Fibroblast of skin of right biceps (primary cell): ENCODE results near the gene C10orf143.
"Not testable (repeated sequence)": the region's sequence is repeated elsewhere in the genome, so short reads cannot be mapped to it uniquely, and the experiment has no call there.

Experiments
- DNase-seq: peaks from one replicate; pipeline ENCODE4 v3.0.0-alpha.2; 2013

C10orf143 gene

DNA sequence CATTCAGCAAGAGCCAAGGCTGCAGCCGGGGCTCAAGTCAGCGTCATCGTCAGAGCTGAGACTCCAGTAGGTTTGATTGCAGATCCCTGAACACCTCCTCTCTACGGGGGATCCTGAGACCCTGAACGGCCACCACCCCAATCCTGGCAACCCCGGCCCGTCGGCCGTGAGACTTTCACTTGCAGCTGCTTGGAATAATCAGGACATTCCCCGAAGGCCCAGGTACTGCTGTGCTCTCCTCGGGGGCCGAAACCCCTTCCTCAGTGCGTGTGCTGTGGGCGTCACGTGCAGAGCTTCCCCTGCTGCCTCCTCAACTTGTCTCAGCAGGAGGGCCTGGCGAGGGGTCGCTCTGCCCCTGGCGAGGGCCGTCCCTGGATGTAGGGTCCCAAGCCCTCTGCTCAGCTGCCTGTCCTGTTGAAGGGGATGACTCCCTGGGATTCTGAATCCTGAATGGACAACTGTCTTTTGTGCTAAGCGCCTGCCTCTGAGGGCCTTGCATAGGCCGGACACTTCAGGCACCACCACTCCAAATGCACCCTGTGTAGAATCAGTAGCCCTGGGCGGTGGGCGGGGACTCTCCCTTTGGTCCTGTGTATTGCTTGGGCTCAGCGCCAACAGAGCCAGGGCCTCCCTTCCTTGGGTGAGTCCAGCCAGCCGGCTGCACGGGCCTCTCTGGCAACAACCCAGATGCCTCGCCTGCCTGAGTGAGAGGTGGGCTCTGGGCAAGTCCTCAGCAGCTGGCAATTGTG, 82.7 kb downstream of the C10orf143 start:
- DNase-seq = no peak

DNA sequence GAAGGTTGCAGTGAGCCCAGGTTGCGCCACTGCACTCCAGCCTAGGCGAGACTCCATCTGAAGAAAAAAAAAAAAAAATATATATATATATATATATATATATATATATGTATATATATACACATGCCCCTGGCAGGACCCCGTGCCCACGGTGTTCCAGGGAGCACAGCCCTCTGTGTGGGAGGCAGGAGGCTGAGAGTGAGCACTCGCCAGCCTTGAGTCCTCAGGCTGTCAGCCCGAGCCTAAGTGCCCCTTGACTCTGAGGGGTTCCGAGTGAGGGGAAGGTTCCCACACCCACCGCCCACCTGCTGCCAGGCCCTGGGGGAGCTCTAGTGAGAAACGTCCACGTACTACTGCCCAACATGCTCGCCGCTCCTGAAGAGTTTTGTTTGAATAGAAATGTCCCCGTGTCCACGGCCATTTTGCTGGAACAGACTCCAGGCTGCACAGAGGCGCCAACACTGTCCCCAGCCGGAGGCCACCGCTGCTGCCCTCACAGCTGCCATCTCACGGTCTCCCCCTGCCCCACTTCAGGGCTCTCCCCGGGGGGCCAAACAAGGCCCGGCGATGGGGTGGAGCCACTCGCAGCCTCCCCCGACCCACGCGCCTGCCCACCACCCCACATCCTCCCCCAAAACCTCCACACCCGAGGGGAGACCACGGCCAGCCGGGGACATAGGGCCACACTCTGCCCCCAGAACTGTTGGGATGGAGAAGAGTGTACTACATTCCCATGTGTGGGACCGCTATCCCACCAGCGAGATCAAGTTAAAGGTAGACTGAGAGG, 83.8 kb downstream of the C10orf143 start:
- DNase-seq = no peak

DNA sequence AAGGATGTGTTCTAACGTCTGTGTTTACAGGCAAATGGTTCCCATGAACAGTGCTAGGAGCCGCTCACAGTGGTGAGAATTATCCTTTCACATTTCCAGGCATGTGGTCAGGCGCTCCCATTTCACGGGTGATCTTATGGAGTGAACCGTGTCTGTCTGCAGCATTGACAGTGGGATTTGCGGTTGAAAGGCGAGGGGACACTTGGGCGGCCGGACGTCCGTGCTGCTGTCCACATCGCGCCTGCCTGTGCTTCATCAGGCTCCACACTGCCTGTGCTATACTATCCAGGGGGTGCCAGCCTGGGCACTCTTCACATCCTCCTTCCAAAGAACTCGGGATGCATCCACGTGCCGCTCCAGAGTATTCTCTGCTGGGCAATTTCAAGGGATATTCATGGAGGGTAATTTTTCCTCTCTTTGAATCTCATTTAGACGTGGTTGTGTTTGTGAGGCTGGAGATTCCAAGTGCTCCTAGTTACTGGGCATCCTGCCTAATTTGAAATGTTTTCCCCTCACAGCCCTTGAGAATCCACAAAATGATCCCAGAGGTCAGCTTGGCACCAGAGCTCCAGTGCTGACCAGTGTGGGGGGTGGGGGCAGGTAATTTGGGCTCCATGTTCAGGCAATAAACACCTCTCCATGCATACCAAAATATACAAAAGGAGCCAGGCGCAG, 84.7 kb downstream of the C10orf143 start:
- DNase-seq = no peak

DNA sequence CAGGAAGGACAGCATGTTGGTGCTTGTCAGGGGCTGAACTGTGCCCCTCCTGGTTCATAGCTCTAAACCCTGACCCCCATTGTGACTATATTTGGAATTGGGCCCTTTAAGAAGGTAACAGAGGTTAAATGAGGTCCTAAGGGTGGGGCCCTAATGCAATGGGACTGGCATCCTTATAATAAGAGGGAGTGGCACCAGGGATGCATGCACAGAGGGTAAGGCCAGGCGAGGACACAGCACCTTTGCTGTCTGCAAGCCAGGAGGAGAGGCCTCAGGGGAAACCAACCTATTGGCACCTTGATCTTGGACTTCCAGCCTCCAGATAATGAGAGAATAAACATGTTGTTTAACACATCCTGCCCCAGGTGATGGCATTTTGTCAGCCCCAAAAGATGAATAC, 85.3 kb downstream of the C10orf143 start:
- DNase-seq = no peak

DNA sequence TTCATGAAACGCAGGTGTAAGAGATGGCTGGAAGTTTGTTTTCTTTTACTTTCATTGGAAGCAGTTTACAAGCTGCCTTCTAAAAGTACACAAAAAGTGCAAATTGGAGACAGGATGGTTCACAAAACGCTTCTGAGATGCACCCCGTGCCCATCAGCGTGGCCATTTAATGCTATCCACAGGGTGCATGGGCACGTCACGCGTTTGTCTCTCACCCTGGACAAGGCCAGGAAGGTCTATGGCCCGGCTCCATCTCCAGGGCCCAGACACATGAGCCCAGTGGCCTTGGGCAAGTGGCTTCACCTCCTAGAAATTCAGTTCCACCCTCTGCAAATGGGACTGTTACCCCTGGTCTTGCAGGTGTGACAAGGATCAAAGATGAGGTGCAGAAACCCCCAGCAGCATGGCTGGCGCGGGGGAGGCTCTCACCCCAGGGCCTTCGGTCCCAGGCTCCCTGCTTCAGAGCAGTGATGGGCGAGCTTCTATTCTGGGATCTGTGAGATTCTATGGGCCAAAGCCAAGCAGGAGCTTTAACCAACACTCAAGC, 85.8 kb downstream of the C10orf143 start:
- no peak for DNase-seq

DNA sequence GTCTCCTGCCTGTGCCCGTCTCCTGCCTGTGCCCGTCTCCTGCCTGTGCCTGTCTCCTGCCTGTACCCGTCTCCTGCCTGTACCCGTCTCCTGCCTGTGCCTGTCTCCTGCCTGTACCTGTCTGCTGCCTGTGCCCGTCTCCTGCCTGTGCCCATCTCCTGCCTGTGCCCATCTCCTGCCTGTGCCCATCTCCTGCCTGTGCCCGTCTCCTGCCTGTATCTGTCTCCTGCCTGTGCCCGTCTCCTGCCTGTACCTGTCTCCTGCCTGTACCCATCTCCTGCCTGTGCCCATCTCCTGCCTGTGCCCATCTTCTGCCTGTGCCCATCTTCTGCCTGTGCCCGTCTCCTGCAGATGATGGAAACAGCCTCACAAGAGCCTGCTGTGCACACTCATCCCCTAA, 86.3 kb downstream of the C10orf143 start:
- not testable (repeated sequence) for DNase-seq

DNA sequence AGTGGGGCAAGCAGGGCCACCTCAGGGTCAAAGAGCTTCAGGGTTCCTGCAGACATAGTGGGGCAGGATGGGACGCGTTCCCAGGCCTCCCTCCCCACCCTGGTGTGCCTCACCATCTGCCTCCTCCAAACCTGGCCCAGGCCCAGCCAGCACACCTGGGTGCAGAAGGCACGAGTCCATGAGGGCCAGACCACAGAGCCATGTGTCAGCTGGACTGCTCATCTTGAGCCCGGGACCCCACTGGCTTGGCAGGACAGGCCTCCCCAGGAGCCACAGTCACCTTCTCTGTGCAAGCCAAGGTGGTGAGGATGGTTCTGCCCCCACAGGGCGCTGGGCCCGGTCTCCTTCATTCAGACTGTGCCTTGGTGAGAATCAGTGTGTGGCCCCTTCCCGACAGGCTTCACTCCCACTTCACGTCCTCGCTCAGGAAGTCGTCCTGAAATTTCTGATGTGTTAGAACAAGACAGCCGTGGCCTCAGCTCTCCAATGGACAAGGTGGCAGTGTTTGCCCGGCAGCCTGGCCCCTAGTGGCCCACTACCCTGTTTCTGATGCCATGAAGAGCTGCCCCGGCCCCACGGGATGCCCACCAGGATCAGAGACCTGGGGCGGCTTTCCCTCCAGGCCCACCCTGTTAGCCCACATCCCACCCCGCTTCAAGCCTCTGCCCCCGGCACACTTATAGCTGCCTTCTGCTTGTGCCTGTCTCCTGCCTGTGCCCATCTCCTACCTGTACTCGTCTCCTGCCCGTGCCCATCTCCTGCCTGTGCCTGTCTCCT, 87.0 kb downstream of the C10orf143 start:
- no peak for DNase-seq

GRCh38 chr10:130022511-130023299, 87.9 kb downstream of the C10orf143 start:
- DNase-seq = peak; percentile 95

GRCh38 chr10:130022086-130022485, 88.5 kb downstream of the C10orf143 start:
- DNase-seq = no peak

DNA sequence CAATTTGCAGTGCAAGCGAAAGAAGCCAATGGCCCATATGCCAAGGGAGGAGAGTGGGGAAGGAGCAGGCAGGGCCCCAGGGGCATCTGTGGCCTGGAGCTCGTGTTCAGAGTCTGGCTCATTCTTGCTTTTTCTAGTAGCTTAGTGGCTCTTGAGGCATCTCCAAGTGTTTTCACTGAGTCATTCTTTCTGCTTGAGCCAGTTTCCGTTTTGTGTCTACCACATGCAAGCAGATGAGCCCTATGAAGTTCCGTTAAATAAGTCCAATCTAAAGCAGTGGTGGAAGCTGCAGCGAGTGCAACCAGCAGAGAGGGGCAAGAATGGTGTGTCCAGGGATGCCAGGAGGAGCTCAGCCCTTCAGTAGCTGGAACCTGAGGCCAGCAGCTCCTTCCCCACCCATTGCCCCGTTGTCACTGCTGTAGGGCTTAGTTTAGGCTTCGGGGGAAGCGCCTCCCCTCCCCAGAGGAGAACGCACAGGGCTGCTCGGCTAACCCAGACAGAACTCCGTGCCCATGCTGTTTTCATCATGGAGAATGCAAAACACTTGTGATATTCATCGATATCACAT, 89.2 kb downstream of the C10orf143 start:
- DNase-seq = peak; percentile 94

- DNase-seq = peak; percentile 67
Measured at GRCh38 chr10:130020651-130021382, 89.8 kb downstream of the C10orf143 start.

DNA sequence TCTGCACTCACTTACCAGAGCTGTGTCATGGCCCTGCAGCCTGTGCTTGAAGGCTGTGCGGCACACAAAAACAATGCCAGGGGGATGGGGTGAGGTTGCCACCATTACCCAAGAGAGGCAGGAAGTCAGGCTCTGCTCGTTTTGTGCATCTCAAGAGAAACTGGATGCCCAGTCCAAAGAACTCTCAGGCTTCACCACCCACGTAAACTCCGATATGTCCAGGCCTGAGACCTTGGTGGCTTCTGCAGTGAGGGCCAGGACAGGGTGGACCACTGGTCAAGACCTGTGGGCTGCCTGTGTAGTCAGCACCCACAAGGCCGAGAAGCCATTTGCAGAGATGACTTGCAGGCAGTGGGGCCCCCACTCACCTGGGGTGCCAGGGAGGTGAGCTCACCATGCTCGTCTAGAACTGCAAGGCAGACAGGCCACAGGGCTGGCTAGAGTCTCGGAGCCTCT, 91.9 kb downstream of the C10orf143 start:
- no peak for DNase-seq

- DNase-seq = peak; percentile 75
Measured at GRCh38 chr10:130018265-130018664, 92.4 kb downstream of the C10orf143 start.

DNA sequence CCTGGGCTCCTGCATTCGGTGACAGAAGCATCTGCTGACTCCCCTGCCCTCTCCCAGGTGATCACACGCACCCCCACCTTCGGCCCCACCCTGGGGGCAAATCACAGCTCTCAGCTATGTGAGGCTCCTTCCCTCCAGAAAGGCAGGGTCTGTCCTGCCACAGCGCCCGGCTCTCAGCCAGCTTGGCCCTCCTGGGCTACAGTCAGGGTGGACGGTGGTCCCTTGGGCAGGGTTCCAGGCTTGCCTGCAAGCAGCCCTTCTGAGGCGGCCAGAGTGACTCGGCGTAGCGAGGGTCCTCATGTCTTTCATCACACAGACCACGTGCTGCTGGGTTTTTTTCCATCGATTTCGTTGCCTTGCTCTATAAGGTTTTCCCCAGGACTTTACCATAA, 93.0 kb downstream of the C10orf143 start:
- DNase-seq = no peak

DNA sequence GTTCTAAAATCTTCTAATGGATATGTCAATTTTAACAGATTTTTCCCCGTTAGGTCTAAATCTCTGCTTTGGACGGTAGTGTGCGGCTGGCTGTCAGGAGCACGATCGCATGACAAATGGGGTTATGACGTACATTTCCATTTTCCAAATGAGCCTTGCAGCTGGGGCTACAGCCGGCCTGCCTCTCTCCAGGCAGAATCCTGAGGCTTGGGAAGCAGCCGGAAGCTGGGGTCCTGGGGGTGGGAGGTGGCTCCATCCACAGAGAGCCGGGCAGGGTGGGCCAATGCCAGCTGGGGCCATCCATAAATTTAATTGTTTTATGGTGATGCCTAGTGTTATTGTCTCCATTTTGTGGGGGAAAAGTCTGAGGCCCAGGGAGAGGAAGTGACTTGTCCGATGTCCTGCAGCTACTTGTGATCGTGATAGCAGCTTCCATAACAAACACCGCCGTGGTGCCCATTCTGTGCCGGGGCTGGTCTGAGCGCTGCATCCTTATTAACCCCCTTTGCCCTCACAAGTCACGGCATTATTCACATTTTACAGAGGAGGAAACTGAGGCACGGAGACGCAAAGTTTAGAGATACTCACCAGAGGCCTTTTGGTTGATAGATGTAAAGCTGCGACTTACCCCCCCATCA, 93.5 kb downstream of the C10orf143 start:
- DNase-seq = no peak

- DNase-seq = no peak
Measured at GRCh38 chr10:130016095-130016494, 94.5 kb downstream of the C10orf143 start.

DNA sequence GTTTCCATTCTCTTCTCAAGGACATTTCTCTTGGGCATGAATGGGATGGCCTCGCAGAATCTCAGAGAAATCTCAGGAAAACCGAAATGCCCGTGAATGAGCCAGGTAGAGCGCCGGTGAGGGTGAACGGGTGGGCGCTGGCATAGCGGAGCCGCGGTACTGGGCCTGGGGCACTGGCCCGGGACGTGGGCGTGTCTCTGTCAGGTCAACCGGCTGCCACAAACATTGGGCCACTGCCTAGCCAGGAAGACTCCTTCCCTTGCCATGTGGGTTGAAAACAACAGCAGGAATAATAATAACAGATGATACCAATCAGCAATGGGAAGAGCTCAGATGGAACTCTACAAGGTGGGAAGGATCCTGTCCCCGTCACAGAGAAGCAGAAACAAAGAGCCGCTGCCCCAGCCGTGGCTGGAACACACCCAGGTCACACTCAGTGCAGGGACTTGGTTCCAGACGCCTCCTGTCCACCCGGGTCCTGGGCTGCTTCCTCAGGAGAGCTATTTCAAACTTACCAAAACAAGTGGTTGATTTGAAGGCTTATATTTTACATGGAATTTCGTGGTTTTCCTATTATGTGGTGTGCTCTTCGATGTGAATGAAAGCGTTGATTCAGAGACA, 95.4 kb downstream of the C10orf143 start:
- DNase-seq = no peak

DNA sequence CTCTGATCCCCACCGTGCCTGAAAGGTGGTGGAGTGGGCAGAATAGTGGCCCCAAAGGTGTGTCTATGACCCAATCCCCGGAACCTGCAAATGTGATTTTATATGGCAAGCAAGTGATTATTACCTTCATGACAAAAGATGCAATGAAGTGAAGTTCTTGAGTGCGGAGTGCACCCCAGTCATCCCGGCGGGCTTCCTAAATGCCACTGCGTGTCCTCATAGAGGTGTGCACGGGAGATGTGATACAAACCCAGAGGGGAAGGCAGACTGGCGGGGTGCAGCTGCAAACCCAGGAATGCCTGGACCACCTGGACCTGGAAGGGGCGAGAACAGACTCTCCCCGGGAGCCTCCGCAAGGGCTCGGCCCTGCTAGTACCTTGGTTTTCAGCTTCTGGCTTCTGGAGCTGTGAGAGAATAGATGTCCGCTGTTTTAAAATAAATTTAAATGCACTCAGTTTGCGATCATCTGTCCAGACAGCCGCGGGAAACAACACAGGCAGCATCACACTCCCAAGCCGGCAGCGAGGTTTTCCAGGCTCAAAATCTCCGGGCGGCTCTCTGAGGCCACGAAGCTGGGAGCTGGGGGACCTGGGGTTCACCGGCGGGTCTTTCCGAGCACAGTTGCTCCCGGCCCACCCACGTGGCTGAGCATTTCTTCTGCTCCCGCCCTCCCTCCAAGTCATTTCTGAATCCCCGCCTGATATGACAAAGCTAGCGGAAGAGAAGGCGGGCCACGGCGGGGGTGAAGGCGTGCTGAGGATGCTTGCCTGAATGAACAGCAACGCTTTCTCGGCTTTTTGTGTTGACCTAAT, 96.2 kb downstream of the C10orf143 start:
- DNase-seq = no peak
